HCT116 (cell line): Measurements from ENCODE around the gene HCN4. TPM values are rescaled to one million over a fixed set of nuclear protein-coding genes. Genes with fewer than 3 reads are reported as not detected.

Experiments
- ATAC-seq: fragments of 200-7000 bp; cut with Tn5 transposase; 2 replicates; pipeline ENCODE4 v1.9.1; 2020; ENCODE audit warnings: mild to moderate bottlenecking, moderate library complexity
- BruUV-seq: library from RNA; stranded (reverse); fragments of 400-500 nt; replicated peaks from 2 replicates; lab custom pipeline; 2021; lab: Mats Ljungman, UMichigan
- CTCF ChIA-PET: fragments of 300-600 bp; sonication (Branson Sonifier 250); formaldehyde crosslinking; loops from one replicate; lab custom pipeline; 2021; ENCODE audit warnings: antibody characterized with exemption; lab: Charles Lee
- POLR2A ChIA-PET: fragments of 300-600, 350-600 bp; sonication (Branson Sonifier 250); formaldehyde crosslinking; loops from one replicate; lab custom pipeline; 2021; ENCODE audit warnings: antibody characterized with exemption; lab: Charles Lee
- RAD21 ChIA-PET, 2 experiments: fragments of 300-600 bp; sonication (Branson Sonifier 250); formaldehyde crosslinking; loops; one replicate each; lab custom pipeline; 2023; ENCODE audit warnings: low total read pairs in 2 of 2; ENCODE audit not compliant: uncharacterized antibody in 2 of 2, unreplicated experiment in 2 of 2, low non-redundant PET in 1 of 2; lab: Charles Lee
- DNase-seq: peaks from one replicate; pipeline ENCODE4 v3.0.0-alpha.2; 2010; ENCODE audit warnings: low read depth, low spot score
- H2AFZ ChIP-seq: fragments of 200-600 bp; shearing (Covaris generic), sonication (generic); 2 replicates; pipeline ENCODE4 v1.6.1; 2017; ENCODE audit warnings: low read depth, mixed run types, mixed read lengths, antibody characterized with exemption, low read length; ENCODE audit not compliant: poor library complexity, severe bottlenecking
- H3K27ac ChIP-seq: 2 replicates; pipeline ENCODE4 v1.5.1; 2012; ENCODE audit warnings: low read depth, low read length
- H3K27me3 ChIP-seq: fragments of 200-600 bp; sonication (generic); 2 replicates; pipeline ENCODE4 v1.6.1; 2016; ENCODE audit warnings: mixed run types, low read length, mixed read lengths; ENCODE audit not compliant: insufficient read depth
- H3K36me3 ChIP-seq, 2 experiments: fragments of 200-500 bp in 1 of 2; fragments of 200-600 bp in 1 of 2; sonication (Bioruptor generic) in 1 of 2; sonication (generic) in 1 of 2; 2 replicates each; pipeline versions ENCODE4 v1.5.1 to v1.6.1; 2014 to 2016; ENCODE audit warnings: low read length in 2 of 2, inconsistent platforms in 1 of 2, mixed read lengths in 1 of 2, mixed run types in 1 of 2; ENCODE audit not compliant: insufficient read depth in 2 of 2, control insufficient read depth in 1 of 2
- H3K4me1 ChIP-seq, 2 experiments: fragments of 200-600 bp in 1 of 2; sonication (generic) in 1 of 2; 2 replicates each; pipeline versions ENCODE4 v1.5.1 to v1.6.1; 2012 to 2017; ENCODE audit warnings: low read length in 2 of 2, inconsistent platforms in 1 of 2, mild to moderate bottlenecking in 1 of 2, mixed read lengths in 1 of 2, mixed run types in 1 of 2, moderate library complexity in 1 of 2; ENCODE audit not compliant: insufficient read depth in 2 of 2, control insufficient read depth in 1 of 2
- H3K4me2 ChIP-seq: fragments of 200-600 bp; sonication (generic); 2 replicates; pipeline ENCODE4 v1.6.1; 2017; ENCODE audit warnings: mixed run types, low read length, mixed read lengths
- H3K4me3 ChIP-seq, 2 experiments: fragments of 200-600 bp in 1 of 2; sonication (generic) in 1 of 2; replicated peaks in 1 of 2; 2 replicates each; pipeline ENCODE4 v1.5.1; 2011 to 2016; ENCODE audit warnings: low read length in 2 of 2, control low read depth in 1 of 2, low read depth in 1 of 2, mild to moderate bottlenecking in 1 of 2, mixed read lengths in 1 of 2, mixed run types in 1 of 2
- H3K79me2 ChIP-seq: fragments of 200-600 bp; sonication (generic); 2 replicates; pipeline ENCODE4 v1.6.1; 2017; ENCODE audit warnings: mild to moderate bottlenecking, mixed run types, low read length, moderate library complexity, mixed read lengths; ENCODE audit not compliant: insufficient read depth
- H3K9ac ChIP-seq: fragments of 200-600 bp; sonication (generic); 2 replicates; pipeline ENCODE4 v1.6.1; 2016; ENCODE audit warnings: low read length, mixed read lengths
- H3K9me2 ChIP-seq: fragments of 200-600 bp; sonication (generic), shearing (Covaris generic); 2 replicates; pipeline ENCODE4 v1.6.1; 2017; ENCODE audit warnings: mixed run types, mild to moderate bottlenecking, moderate library complexity; ENCODE audit not compliant: insufficient read depth
- H3K9me3 ChIP-seq, 2 experiments: fragments of 200-500 bp in 1 of 2; fragments of 200-600 bp in 1 of 2; sonication (Bioruptor generic) in 1 of 2; sonication (generic) in 1 of 2; 2 replicates each; pipeline ENCODE4 v1.6.1; 2014 to 2017; ENCODE audit warnings: low read length in 2 of 2, mixed read lengths in 2 of 2, inconsistent platforms in 1 of 2, low read depth in 1 of 2, mild to moderate bottlenecking in 1 of 2, mixed run types in 1 of 2, moderate library complexity in 1 of 2; ENCODE audit not compliant: control insufficient read depth in 1 of 2, insufficient read depth in 1 of 2
- H4K20me1 ChIP-seq: fragments of 200-600 bp; sonication (generic), shearing (Covaris generic); 2 replicates; pipeline ENCODE4 v1.6.1; 2017; ENCODE audit warnings: mixed run types, mild to moderate bottlenecking, moderate library complexity; ENCODE audit not compliant: insufficient read depth
- CBX3 ChIP-seq: IDR thresholded peaks from 2 replicates; pipeline ENCODE4 v1.6.1; 2012; ENCODE audit warnings: low read depth
- CEBPB ChIP-seq: IDR thresholded peaks from 2 replicates; pipeline ENCODE4 v1.6.1; 2012; ENCODE audit warnings: low read depth
- ELF1 ChIP-seq: IDR thresholded peaks from 2 replicates; pipeline ENCODE4 v1.6.1; 2012; ENCODE audit warnings: low read depth, borderline replicate concordance
- EZH2phosphoT487 ChIP-seq: fragments of 200-600 bp; IDR thresholded peaks from 2 replicates; pipeline ENCODE4 v1.6.1; 2018; ENCODE audit warnings: antibody characterized with exemption, borderline replicate concordance
- JUND ChIP-seq: IDR thresholded peaks from 2 replicates; pipeline ENCODE4 v1.6.1; 2012
- MAX ChIP-seq: IDR thresholded peaks from 2 replicates; pipeline ENCODE4 v1.6.1; 2012
- RAD21 ChIP-seq: IDR thresholded peaks from 2 replicates; pipeline ENCODE4 v1.6.1; 2012; ENCODE audit warnings: low read depth, mild to moderate bottlenecking
- TCF7L2 ChIP-seq: IDR thresholded peaks from 2 replicates; pipeline ENCODE4 v1.7.0; 2011; ENCODE audit warnings: borderline replicate concordance, inconsistent platforms; ENCODE audit not compliant: insufficient read depth, insufficient read length; ENCODE audit errors: extremely low read depth
- ZBTB33 ChIP-seq: IDR thresholded peaks from 2 replicates; pipeline ENCODE4 v1.6.1; 2011; ENCODE audit warnings: mild to moderate bottlenecking, low read length, moderate library complexity; ENCODE audit not compliant: insufficient replicate concordance; ENCODE audit errors: extremely low read depth
- ZFX ChIP-seq: fragments of 450-650 bp; IDR thresholded peaks from 2 replicates; pipeline ENCODE4 v1.6.1; 2017
- intact Hi-C: fragments of 100-400 bp; cut with micrococcal nuclease; formaldehyde crosslinking; loops from 2 replicates; pipeline ENCODE4 v1.10.0; 2022
- total RNA-seq: library from RNA; stranded (reverse); gene quantifications from one replicate; pipeline ENCODE4 v1.2.1, GENCODE V29; 2021; ENCODE audit not compliant: unreplicated experiment
- TF ChIP-seq, protein P1 (sequence below), 3 experiments: fragments of 200-600 bp in 1 of 3; sonication (generic) in 1 of 3; IDR thresholded peaks in 2 of 3; conservative IDR thresholded peaks in 1 of 3; 2 replicates each; pipeline ENCODE4 v1.5.1; 2012 to 2017; ENCODE audit warnings: low read depth in 2 of 3, low read length in 2 of 3, antibody characterized with exemption in 1 of 3, borderline replicate concordance in 1 of 3, control low read depth in 1 of 3, mild to moderate bottlenecking in 1 of 3, mixed read lengths in 1 of 3, mixed run types in 1 of 3, moderate library complexity in 1 of 3; ENCODE audit not compliant: insufficient read depth in 1 of 3

HCN4 gene
- total RNA-seq, 1 experiment from 2014 or later = 1.7 TPM

DNA sequence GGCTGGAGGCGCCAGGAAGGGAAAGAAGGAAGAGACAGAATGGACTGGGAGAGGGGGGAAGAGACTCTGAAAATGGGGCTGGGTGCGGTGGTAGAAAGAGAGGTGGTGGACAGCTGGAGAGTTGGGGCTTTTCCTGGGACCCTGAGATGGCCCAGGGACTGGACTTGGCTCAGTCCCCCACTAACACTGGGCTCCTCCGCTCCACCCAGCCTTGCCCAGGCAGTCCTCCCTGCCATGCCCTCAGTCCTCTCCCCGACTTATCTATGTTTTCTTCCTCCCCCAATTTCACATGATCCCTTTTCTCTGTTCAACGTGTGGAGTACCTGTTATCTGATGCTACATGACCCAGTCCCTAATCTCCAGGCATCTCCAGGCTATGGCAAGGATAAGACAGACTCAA, 6.3 kb upstream of the HCN4 start:
- TF ChIP-seq ZBTB33 = no peak
- no peaks in the 10 kb centered on the region for H4K20me1 ChIP-seq
- 0 out of 2 replicates have a peak, but pooled peaks cover 2% of the 10 kb centered on the region for H3K27me3 ChIP-seq
- ChIA-PET POLR2A (no interaction called here), RAD21 (no interaction called here), CTCF (no interaction called here)
- no peak overlapping the region for H3K27ac ChIP-seq
- H3K4me2 ChIP-seq = no peak overlapping the region
- no peak for DNase-seq
- no peaks in the 10 kb centered on the region for H3K9me2 ChIP-seq
- no peak for ATAC-seq
- H3K4me3 ChIP-seq = no peak overlapping the region
- no peaks in the 10 kb centered on the region for H3K9me3 ChIP-seq
- H3K36me3 ChIP-seq = no peaks in the 10 kb centered on the region
- H2AFZ ChIP-seq = no peak overlapping the region
- intact Hi-C loops = no loop called here
- no peak overlapping the region for H3K9ac ChIP-seq
- no peaks in the 10 kb centered on the region for H3K79me2 ChIP-seq
- no TSS peak for BruUV-seq
- H3K4me1 ChIP-seq = no peaks in the 10 kb centered on the region

DNA sequence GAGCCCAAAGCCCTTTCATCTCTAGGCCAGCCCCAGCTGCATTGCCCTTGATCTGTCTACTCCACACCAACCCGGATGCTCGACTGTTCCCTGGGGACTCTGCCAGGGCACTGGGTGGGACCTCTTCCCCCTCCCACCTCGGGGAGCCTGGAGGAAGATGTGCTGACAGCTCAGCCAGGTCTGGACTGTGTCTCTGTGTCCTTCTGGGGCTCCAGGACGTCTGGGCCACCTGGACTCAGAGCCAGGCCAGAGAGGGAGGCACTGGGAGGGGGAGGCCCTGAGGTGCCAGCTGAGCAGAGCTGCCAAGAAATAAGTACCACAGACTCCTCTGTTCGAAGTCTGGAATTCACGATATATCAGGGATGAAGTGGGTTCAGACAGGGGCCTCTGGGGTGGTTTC, 5.8 kb upstream of the HCN4 start:
- RAD21 ChIA-PET = no interaction called here
- Histone ChIP-seq H3K36me3 (no peaks in the 10 kb centered on the region), H3K4me2 (no peak overlapping the region), H3K79me2 (no peaks in the 10 kb centered on the region), H3K4me1 (no peaks in the 10 kb centered on the region), H3K27ac (no peak overlapping the region), H3K4me3 (no peak overlapping the region), H2AFZ (no peak overlapping the region), H3K9me3 (no peaks in the 10 kb centered on the region), H3K9ac (no peak overlapping the region), H4K20me1 (no peaks in the 10 kb centered on the region), H3K9me2 (no peaks in the 10 kb centered on the region), H3K27me3 (0 out of 2 replicates have a peak, but pooled peaks cover 2% of the 10 kb centered on the region)
- no peak for DNase-seq
- BruUV-seq = no TSS peak
- POLR2A ChIA-PET = no interaction called here
- intact Hi-C loops = no loop called here
- ATAC-seq = no peak
- TF ChIP-seq EZH2phosphoT487 = no peak
- no peak for TF ChIP-seq CBX3
- TF ChIP-seq CEBPB = no peak
- TF ChIP-seq TCF7L2 = no peak
- TF ChIP-seq JUND = no peak
- TF ChIP-seq, protein P1, sequence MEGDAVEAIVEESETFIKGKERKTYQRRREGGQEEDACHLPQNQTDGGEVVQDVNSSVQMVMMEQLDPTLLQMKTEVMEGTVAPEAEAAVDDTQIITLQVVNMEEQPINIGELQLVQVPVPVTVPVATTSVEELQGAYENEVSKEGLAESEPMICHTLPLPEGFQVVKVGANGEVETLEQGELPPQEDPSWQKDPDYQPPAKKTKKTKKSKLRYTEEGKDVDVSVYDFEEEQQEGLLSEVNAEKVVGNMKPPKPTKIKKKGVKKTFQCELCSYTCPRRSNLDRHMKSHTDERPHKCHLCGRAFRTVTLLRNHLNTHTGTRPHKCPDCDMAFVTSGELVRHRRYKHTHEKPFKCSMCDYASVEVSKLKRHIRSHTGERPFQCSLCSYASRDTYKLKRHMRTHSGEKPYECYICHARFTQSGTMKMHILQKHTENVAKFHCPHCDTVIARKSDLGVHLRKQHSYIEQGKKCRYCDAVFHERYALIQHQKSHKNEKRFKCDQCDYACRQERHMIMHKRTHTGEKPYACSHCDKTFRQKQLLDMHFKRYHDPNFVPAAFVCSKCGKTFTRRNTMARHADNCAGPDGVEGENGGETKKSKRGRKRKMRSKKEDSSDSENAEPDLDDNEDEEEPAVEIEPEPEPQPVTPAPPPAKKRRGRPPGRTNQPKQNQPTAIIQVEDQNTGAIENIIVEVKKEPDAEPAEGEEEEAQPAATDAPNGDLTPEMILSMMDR (IDR thresholded peaks at IDR 0.05 in 2 of 3, conservative IDR thresholded peaks at IDR 0.05 in 1 of 3; ENCODE audit: borderline replicate concordance in 1 of 3, insufficient read depth in 1 of 3, low read depth in 2 of 3, low read length in 2 of 3) = no peak
- no peak for TF ChIP-seq ELF1
- no peak for TF ChIP-seq RAD21
- no peak for TF ChIP-seq MAX
- TF ChIP-seq ZFX = no peak
- TF ChIP-seq ZBTB33 = no peak
- CTCF ChIA-PET = no interaction called here
